SH-SY5Y (cell line): ENCODE results near the gene HOXD9.

Experiments used
- GATA2 ChIP-seq: IDR thresholded peaks from 2 replicates; pipeline ENCODE4 v1.6.1; 2011; ENCODE audit warnings: mild to moderate bottlenecking, low read depth, low read length
- GATA3 ChIP-seq: IDR thresholded peaks from 2 replicates; pipeline ENCODE4 v1.6.1; 2011; ENCODE audit warnings: low read depth, mild to moderate bottlenecking, low read length, moderate library complexity

DNA sequence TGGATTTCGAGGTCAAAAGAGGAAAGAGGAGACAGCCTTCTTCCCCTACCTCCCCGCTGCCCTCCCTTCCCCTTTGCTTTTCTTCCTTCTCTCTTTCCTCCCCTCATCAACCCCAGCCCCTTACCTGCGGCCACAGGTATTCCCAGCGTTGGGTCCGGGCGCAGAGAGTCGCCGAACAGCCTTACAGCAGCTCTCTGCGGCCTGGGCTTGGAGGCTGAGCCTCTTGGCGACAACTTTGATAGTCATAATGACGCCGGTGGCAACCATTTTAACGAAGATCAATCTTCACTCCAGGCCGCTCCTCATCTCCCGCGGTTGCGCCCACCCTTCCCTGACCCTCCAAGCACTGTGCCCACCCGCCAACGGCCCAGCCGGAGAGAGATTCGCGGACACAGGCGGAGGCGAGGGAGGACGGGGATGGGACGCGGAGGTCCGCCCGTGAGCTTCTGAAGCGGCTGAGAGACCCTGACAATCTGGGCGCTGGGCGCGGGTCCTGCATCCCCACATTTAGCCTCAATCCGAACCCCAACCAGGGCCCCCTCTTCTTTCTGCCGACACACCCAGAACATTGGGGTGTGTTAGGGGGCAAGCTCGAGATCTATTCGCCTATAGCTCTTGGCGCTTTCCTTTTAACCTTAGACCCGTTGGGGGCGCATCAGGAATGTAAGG, 37.3 kb upstream of the HOXD9 start:
- TF ChIP-seq GATA2, result no peak
- no peak for TF ChIP-seq GATA3
